HG03064 (cell line): ENCODE results near the gene CEPT1.
A peak's percentile ranks its signal among the peaks of the same experiment; 100 is the strongest.

Source experiments
- ATAC-seq: cut with Tn5 transposase; IDR thresholded peaks from one replicate; pipeline ENCODE4 v1.9.1; 2021; ENCODE audit warnings: low read depth; ENCODE audit not compliant: unreplicated experiment

The CEPT1 gene

DNA sequence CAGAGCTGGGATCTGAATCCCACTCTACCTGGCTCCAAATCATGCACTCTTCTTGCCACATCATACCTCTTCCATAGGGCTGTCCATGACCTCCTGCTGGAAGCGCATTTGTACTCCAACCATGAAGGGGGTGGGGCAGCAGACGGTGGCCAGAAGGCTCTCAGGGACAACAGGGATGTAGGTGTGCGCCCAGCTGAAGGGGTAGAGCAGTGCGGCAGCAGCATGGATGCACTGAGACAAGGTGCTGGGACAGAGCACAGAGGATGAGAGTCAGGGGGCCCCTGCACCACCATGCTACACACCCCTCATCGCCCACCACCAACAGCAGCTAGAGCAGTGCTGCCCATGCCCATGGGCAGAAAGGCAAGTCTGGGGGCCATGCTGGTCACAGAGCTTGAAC, 52.1 kb downstream of the CEPT1 start:
- no peak for ATAC-seq

DNA sequence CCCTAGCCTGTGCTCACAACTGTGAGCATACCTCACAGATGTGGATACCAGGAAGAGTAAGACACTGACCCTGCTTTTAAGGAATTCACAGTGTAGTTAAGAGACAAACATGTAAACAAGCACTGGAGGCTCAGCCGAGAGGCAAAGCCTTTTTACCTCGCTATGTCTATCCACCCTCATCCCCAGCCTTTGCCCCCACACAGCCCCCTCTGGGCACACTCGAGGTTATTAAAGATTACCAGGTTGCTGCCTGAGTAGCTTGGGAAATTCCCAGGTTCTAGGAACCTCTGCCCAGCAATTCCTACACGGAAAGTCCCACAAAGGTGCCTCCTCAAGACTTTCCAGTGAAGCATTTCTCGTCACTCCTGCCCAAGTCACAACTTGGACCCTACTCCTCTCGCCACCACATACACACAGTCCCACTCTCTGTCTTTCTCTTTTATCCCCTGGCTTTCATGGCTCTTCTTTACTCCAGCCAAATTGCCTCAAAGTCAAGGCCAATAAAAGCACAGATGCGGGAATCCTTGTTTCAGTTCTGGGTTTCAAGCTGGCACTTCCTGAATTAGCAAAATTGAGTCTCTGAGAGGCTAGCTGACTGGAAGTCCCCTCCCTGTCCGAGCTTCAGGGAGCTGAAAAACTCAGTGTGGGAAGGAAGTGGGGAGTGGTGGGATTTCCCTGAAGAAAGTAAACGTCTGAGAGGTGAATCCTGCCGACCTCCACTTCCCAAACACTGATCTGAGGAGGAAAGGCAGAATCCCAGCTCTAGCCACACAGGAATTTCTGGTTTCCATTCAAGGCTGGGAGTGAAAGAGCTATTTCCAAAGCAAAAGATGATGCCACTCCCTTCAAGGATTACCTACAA, 52.9 kb downstream of the CEPT1 start:
- ATAC-seq = no peak

DNA sequence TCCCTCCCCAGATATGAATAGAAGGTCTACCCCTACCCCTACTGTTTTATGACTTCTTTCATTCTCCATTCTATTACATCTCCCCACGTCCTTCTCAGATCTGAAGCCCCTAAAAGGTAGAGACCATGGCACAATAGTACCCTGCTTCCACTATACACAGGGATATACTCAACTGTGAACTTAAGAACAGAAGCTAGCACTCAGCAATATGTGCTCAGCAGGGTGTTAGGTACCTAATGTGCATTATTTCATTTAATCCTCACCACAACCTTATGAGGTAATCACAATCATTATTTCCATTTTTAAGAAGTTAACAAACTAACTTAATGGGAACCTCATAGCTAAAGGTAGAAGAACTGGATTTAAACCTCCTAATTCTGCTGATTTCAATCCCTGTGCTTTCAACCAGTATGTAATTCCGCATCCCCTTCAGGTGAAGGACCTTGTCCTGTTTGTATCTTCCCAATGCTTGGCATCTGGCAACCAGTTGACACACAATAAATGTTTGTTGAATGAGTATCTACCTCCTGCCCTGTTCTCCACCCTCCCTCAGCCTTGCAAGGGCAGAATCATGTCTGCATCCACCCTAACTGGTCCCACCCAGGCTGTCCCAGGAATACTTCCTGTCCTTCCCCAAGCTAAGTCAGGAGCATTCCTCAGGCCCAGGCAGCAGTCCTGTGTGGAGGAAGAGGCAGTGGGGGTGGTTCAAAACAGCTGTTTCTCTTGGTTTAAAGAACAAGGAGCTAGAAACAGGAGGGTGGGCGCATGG, 53.9 kb downstream of the CEPT1 start:
- ATAC-seq = no peak

DNA sequence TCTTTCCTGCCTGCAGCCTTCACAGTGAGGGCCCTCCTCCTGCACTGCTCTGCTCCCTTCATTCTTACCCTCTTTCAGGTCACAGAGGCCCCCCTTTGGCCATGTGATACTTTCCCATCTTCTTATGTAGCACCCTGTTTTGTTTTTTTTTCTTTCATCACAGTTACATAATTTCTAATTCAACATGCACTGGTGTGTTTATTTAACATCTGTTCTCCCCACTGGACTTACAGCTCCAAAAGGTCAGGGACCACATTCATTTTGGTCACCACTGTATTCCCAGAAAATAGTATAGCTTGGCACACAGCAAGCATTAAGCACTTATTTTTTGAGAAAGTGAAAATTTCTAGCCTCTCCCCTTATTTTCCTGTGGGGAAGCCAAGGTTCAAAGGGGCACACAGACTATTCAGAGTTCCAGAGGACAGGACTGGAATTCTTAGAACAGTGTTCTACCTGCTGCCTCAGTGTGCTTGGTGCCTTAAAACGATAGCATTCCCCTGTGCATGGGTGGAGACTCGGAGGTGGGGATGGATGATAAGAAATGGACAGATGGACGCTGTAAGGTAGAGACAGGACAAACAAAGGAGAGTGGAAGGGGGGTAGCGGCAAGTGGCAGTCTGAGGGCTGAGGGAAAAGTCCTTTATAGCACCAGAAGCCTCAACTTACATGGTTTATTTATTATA, 55.1 kb downstream of the CEPT1 start:
- no peak for ATAC-seq

DNA sequence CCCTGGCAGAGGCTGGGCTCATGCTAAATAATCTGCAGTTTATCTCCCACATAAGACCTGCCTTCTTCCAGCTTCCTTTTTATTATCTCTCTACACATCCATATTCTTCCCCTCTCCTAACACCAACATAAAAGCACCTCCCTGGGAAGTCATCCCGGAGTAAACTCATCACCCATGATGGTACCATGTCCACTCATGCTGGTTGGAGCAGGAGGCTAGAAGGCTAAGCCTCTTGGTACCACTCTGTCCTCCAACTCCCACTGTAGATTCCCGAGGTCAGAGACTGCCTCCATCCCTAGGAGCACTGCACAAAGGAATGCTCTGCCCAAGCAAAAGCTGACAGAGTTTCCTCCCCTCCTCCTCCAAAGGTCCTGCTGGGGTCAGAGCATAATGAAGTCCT, 56.2 kb downstream of the CEPT1 start:
- no peak for ATAC-seq

DNA sequence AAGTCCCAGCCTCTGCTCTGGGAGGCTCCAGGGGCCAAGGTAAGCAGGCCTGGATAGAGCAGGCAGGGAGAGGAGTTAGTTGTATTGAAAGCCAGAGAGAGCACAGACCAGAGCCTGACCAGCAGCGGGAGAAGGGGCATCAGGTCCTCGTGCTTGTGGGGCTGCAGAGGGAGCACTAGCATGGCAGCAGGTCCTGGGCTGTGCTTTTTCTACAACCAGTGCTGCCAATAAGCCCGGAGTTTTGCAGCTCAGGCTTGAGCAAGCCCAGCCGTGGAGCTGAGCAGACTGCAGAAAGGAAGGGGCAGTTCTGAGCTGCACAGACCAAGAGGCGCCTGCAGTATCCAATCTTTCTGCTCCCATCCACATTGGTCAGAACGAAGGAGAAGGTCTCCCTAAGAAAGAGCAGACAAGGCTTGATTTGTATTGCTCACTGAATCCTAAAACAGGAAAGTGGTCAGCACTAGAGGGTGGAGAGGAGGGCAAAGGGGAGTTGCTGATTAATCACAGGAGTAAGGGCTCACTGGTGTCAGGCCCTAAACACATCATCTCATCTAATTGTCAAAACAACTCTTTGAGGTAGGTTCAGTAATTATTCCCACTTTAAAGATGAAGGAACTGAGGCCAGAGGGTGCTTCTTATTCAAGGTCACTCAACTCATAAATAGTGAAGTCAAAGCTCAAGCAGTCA, 57.7 kb downstream of the CEPT1 start:
- no peak for ATAC-seq

DNA sequence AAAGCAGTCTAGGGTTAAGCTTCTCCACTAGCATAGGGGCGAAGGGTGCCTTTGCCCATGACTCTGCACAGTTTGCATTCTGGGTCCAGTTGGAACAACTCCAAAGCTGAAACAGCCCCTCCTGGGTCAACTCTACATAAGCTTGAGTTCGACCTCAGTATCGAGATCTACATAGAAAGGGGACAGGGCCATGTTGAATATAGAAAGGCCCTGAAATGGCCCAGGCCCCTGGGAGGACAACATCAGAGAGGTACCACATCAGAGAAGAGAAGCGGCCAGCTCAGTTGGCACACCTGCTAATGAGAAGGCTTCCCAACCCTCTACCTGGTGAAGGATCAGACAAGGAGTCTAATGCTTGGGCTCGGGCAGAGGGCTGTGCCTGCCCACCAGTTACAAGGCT, 58.8 kb downstream of the CEPT1 start:
- no peak for ATAC-seq

DNA sequence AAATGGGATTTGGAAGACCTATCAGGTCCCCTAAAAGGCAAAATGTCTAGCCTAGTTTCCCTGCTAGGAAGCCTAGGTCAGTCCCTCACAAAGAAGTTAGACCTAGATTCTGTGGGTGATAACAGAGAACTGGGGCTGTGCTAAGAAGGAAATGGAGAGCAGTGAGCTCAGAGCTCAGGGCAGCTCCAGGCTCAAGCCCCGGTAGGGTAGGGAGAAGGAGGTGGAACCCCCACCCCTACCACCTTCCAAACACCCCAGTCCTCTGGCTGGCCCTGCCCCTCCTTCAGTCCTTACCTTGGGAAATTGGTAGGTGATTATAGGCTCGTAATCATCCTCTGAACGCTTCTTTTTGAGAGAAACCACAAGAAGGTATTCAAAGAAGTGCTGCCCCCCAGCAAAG, 59.3 kb downstream of the CEPT1 start:
- no peak for ATAC-seq

DNA sequence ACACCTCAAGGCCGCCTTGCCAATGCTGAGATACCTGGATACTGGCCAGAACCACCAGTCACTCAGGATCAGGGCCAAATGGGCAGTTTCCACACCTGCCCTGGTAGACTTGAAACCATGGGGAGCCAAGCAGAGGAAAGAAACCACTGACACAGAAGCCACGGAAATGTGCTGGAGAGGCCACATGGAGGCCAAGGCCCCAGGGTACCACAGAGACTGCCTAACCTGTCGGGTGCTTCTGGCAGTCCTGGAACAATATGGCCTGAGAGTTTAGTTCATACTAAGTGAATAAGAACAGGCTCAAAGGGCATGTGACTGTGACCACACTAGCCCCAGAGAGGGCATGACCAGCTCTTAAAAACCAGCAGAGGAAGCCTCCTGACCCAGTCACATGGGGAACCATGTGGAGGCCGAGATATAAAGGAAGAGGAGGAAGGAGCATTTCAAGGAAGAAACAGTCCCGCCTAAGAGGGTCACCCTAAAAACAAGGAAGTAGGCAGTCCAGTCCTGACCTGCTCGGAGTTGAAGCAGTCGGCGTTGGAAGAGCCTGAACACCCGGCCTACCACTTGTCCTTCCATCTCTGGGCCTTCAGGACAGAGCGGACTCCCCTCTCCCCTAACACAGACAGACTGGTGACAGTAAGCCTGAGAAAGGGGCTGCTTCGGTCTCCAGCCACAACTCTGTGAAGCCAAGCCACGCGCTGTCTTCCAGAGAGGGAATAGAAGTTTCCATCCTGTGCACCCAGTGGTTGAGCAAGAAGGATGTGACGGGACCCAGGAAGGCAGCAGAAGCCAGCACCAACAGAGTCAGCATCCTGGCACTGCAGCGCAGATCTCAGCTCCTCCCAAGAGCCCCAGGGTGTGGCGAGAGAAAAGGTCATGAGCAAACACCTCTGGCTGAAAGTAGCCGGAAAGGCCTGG, 60.1 kb downstream of the CEPT1 start, which contains the start of gene DENND2D:
Gene DENND2D, minus strand, starts transcription at position 766 of the 921 bp plus-strand sequence. Its CDS starts 187 bp downstream, at position 579.
- no peak for ATAC-seq

DNA sequence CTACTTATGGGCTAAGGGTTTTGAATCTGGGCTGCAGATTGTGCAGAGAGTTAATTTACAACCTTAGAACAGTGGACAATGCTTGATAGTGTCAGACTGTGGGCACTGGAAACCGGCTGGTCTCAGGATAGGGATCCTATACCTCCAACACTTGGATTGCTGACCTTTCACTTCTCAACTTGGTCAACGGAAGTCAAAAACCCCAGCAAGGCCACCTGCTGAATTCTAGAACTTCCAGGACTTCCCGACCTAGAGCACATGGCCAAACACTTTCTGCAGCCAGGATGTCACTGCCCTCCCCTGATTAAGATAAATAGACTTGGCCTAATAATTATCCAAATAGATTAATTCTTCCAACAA, 60.8 kb downstream of the CEPT1 start:
- ATAC-seq = no peak

DNA sequence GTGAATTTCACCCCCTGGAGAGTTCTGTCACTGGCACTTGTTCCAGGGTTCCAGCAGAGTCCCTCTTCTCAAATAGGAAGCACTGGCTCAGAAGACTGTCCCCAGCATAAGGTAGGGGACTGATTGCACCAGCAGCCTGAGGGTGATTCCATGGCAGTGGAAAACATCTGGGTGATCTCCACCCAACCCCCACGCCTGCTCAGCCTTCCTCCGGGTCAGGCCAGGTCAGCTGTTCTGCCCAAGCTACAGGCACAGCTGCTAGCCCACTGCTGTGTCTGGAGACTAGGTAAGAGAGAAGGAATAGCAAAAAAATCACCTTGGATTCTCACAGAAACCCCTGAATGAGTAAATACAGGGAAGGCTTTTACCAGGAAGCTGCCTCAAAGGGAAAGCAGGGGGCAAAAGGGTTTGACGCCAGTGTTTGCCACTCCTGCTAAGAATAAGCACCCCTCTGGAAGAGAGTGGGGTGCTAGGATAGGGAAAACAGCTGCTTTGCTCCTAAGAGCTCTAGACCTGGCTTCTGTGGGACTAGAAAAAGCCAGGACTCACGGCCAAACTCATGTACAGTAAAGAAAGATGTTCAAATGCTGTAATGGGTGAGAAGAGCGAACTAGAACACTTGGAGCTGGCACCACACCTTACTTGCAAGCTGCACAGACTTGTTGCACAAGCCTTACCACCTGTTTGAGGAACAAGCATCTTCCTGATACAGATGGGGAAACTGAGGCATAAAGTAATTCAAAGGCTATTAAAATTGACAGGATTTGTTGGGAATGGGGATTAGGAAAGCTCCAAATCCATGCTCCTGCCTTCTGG, 61.5 kb downstream of the CEPT1 start:
- ATAC-seq = no peak

DNA sequence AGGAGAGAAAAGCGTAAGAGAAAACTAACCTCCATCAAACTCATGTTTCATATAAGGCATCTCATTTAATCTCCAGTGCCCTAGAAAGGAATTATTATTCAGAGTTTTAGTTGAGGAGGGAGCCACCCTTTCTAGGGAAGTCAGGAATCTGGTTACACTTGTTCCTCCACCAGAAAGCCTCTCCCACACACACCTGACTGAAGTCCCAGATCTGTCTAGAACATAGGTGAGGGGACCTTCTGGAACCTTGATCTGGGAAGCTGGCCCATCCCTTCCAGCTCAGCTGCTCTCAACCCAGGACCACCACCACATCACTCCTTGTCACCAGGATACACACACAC, 62.3 kb downstream of the CEPT1 start:
- no peak for ATAC-seq

DNA sequence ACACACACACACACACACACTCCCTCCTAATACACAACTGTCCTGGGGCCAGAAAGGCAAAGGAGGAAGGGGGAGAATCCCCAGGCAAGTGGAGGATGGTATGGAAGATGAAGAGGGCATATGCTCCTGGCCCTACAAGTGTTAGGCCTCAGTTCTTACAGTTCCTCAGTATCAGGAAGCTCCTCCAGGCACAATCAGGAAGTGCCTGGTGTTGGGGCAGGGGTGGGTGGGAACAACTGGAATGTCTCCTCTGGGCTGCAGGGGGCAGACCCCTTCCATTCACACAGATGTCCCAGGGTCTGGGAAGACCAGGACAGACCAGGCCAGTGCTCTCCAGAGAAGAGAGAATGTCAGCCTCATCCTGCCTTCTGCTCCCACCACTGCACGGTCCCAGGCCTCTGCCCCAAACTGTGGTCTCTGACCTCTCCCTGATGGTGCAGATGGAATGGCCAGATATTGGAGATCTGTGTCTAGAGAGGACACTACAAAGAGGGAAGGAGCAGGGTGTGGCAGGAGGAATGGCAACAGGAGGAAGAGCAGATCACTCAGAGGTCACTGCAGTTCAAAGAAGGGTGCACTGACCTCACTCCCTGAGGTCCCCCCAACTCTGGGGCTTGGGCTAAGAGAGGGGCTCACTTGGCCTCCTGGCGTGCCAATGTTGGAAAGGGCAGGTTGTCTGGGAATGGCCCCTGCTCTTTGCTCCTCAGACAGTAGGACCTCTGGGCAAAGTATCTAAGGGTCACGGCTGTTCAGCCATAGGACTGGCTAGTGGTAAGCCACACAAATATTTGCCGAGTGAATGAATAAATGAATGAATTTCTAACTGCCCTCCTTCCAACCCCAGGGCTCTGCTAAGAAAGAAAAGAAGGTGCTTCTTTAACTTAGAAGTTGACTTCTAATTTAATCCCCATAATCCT, 62.9 kb downstream of the CEPT1 start:
- ATAC-seq = no peak

DNA sequence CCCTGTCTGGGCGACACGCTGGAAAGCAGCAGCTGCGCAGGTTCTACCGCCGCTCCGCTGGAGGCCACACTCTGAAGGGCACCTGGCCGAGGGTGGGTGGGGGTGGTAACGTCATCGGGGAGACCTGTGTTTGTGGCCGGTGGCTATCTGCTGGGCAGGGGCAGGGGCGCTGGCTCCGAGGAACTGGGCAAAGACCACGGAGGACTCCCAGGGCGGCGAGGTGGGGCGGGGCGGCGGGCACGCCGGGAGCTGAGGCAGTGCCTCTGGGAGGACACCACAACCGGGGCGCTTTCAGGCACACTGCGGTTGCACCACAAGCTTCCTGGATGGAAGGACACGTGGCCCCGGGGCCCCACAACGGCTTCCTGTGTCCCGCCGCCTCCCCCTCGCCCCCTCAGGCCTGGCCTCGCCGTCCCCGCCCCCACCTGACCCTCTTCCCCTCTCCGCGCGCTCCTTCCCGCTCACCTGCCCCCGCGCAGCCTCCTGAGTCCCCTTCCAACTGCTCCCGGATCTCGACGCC, 63.7 kb downstream of the CEPT1 start:
- ATAC-seq = peak; percentile 58

DNA sequence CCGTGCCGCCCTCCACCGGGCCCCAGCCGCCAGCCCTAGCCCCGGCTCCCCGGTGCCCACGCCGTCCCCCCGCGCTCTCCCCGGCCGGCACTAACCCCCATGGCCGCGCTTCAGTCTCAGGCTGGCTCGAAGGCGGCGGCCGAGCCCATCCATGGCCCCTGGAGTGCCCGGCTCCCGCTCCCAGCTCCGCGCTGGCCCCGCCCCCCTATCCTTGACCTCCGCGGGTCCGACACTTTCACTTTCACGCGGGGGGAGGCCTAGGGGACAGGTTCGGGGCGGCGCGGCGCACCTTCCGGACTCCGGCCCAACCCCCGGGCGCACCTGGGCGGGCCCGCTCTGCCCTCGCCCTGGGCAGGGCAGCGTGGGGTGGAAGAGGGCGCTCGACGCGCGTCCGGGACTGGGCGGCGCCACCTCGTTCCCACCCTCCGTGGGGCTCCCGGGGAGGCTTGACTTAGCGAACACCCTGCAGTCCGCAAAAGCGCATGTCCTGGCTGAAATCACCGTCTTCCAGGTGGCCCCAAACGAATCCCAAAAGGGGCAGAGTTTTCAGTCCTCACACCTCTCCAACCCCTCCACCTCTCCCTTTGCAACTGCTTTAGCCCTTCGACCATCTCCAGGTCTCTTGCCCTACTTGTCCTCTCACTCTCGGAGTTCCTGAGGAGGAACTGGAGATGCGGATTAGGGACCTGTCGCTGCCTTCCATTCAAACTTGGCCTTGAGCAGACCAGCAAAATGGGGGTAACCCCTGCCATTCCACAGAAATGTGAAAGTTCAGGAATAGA, 64.4 kb downstream of the CEPT1 start:
- ATAC-seq = peak; percentile 54

DNA sequence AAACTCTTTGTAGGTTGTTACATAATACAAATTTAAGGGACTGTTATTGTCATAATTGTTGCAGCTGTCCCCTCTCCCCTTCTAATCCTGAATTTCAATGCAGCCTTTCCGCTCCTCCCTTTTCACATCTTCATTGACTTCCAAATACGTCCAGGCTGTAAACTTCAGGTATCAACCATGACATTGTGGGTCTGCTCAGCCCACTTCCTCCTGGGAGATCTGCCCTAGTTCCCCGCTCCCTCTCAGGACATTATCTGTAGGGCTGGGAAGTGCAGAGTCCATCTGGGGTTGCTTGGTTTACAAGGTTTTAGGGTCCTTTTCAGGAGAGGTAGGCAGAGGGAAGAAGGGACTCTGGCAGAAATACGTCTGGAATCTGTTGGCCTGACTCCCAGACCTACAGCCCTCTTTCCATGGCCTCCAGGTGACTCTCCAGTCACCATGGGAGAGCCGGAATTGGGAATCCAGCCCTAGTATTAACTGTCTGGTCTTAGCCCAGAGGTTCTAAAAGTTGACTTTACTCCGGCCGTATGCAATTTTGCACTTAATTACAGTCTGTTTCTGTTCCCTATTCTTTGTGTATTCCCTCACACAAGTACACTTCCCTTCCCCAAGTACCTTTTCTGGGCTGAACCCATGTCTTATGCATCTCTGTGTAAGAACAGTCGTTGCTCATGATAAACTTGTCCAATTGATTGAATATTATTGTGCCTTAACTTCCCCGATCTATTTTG, 65.1 kb downstream of the CEPT1 start:
- no peak for ATAC-seq
